ENCODE measurements around the gene MTHFD1L. TPM values are rescaled to one million over a fixed set of nuclear protein-coding genes. Genes with fewer than 3 reads are reported as not detected.
A peak's percentile ranks its signal among the peaks of the same experiment; 100 is the strongest.

Gene MTHFD1L
- total RNA-seq, 2 experiments from 2014 or later = 115 to 119 TPM

DNA sequence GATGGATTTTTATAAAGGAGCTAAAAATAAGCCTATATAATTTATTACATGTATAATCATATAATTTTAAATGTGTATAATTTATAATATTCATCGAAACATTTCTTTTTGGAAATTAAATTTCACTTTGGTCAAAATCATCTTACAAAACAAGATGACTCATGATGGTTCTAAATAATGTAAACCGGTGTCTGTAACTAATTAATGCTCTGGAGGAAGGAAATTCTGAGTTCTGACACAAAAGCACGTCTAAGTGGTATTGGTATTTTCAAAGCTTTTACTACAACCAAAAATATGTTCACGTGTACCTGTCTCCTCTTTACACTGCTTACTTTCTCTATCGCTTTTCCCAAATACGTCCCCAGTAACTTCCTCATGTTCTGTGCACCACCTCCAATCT, 134.1 kb downstream of the MTHFD1L start:
- DNase-seq = no peak
- Mint-ChIP-seq H3K27ac (no peak overlapping the region), H3K36me3 (peaks cover 19% of the 10 kb centered on the region), H3K4me1 (ENCODE audit: low read depth) (peaks cover 11% of the 10 kb centered on the region), H3K27me3 (no peaks in the 10 kb centered on the region), H3K4me3 (no peak overlapping the region), H3K9me3 (no peaks in the 10 kb centered on the region)
- ChIA-PET POLR2A (interaction anchor here (0.7 kb wide), 1 partner anchor 1183 kb away, joined by 3 read pairs; no protein-coding TSS in a partner anchor), CTCF (interaction anchor here (0.5 to 0.9 kb wide), 2 partner anchors 48 to 325 kb away, joined by 3 read pairs; no protein-coding TSS in a partner anchor)
- intact Hi-C loops (cut with micrococcal nuclease) = no loop called here

DNA sequence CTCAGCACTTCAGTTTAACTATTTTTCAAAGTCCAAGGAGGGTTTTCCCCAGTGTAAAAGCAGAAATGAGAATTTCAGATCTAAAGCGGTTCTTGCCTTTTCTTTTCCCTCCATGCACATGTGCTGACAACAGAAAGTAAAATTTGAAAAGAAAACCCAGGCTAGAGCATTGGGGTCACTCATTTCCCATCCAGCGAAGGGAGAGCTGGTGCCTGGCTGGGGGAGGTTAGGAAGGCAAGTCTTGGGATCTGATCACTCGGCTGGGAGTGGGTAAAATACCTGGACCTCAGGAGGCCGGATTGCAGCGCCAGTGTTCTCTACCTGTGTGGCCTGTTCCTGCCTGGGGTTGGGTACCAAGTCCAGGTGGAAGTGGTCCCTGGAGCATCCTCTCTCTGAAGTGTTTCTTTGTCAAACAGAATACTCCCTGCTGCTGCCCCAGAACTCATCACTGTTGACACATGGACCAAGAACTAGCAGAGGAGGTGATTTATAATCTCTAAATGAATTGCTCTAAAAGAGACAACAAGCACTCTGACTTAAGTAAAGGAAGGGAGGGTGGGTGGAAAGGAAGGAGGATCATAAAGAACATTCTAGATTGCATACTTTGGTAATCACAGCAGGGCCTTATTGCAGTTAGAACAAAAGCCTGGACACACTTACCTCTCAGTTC, 136.0 kb downstream of the MTHFD1L start:
- H3K4me3 Mint-ChIP-seq = no peak overlapping the region
- peak overlapping the region; percentile 33 for H3K27ac Mint-ChIP-seq
- H3K27me3 Mint-ChIP-seq = no peaks in the 10 kb centered on the region
- ChIA-PET POLR2A (interaction anchor here (1.2 kb wide), 1 partner anchor 13 kb away, joined by 4 read pairs; no protein-coding TSS in a partner anchor), CTCF (interaction anchor here (0.7 to 2.7 kb wide), 3 partner anchors 12 to 333 kb away, joined by 3 to 20 read pairs (median 7); no protein-coding TSS in a partner anchor)
- intact Hi-C loops (cut with micrococcal nuclease) = no loop called here
- peaks cover 14% of the 10 kb centered on the region for H3K36me3 Mint-ChIP-seq
- no peaks in the 10 kb centered on the region for H3K9me3 Mint-ChIP-seq
- DNase-seq = no peak
- peaks cover 12% of the 10 kb centered on the region for H3K4me1 Mint-ChIP-seq (ENCODE audit: low read depth)

DNA sequence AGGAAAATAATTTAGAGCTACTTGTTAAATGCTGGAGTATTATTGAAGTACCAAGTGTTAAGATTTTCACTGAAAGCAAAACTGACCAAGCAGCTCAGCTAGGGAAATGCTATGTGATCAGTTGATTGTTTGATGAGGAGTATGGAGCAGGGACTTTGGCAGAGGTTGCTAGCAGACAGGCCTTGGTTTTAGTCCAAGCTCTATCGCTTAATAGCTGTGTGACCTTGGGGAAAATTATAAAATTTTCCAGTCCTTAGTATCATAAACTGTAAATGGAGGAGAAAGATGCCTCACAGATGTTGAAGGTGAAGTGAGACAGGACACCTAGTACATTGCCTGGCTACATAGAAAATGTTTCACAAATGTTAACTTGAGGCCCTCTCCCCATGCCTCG, 136.6 kb downstream of the MTHFD1L start:
- peaks cover 10% of the 10 kb centered on the region for H3K36me3 Mint-ChIP-seq
- DNase-seq = no peak
- intact Hi-C loops (cut with micrococcal nuclease) = no loop called here
- H3K4me1 Mint-ChIP-seq (ENCODE audit: low read depth) = peaks cover 12% of the 10 kb centered on the region
- no peaks in the 10 kb centered on the region for H3K27me3 Mint-ChIP-seq
- H3K4me3 Mint-ChIP-seq = no peak overlapping the region
- H3K9me3 Mint-ChIP-seq = no peaks in the 10 kb centered on the region
- POLR2A ChIA-PET = interaction anchor here (1.2 kb wide), 1 partner anchor 14 kb away, joined by 4 read pairs; no protein-coding TSS in a partner anchor
- CTCF ChIA-PET = interaction anchor here (0.7 to 2.7 kb wide), 2 partner anchors 11 to 333 kb away, joined by 3 to 20 read pairs; no protein-coding TSS in a partner anchor
- no peak overlapping the region for H3K27ac Mint-ChIP-seq

DNA sequence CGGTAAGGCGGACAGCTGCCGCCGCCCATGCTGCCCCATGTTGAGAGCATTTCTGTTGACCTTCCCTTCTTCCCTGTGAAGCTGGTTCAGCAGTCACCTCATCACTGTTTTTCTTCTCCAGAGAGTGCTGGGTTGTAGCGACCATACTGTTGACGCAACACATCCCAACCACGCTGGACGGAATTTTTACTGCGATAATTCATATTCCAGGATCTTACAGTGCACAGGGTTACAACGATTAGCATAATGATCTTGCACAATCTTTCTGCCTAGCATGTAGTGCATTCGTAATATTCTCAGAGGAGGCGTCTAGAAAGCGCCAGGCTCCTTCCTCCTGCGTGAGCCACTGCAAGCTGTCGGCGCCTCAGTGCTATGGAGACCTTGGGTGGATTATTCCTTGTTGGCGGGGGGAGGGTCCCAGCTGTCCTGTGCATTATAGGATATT, 137.0 kb downstream of the MTHFD1L start:
- Mint-ChIP-seq H3K27ac (no peak overlapping the region), H3K9me3 (no peaks in the 10 kb centered on the region), H3K36me3 (peaks cover 5% of the 10 kb centered on the region), H3K4me1 (ENCODE audit: low read depth) (peaks cover 12% of the 10 kb centered on the region), H3K27me3 (no peaks in the 10 kb centered on the region), H3K4me3 (no peak overlapping the region)
- intact Hi-C loops (cut with micrococcal nuclease) = no loop called here
- no peak for DNase-seq
- POLR2A ChIA-PET = interaction anchor here (1.2 kb wide), 1 partner anchor 14 kb away, joined by 4 read pairs; no protein-coding TSS in a partner anchor
- CTCF ChIA-PET = interaction anchor here (0.7 to 2.7 kb wide), 2 partner anchors 11 to 332 kb away, joined by 3 to 20 read pairs; no protein-coding TSS in a partner anchor

DNA sequence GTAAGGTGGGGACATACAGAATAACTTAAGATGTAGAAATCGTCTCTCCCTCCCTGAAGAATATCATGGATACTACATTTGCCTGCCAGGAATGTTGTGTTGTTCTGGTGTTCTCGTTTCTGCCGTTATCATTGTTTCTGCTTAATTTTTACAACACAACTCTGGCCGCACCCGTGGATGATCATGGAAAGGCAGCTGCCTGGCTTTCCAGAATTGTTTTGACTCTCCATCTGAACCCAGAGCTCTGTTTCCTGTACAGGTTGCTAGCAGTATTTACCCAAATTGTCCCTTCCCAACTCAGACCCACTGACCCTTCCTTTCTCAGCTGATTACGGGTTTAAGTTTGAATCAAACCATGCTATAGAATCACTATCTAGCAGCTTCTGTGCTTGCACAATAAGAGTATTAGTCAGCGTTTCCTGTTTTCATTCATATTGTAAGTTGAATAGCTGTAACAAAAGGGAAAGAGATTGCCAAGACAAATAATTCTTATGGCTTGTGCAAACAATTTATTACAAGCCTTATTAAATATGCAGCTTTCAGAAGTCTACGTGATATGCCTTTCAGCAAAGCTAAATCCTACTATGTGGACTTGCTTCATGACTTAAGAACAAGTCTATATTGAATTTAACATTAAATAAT, 139.0 kb downstream of the MTHFD1L start:
- ChIA-PET POLR2A (interaction anchor here (1.2 kb wide), 1 partner anchor 17 kb away, joined by 5 read pairs; no protein-coding TSS in a partner anchor), CTCF (interaction anchor here (0.6 to 3.4 kb wide), 7 partner anchors 10 to 323 kb away, joined by 3 to 23 read pairs (median 3); no protein-coding TSS in a partner anchor)
- peak overlapping the region; percentile 7 for H3K27ac Mint-ChIP-seq
- no peaks in the 10 kb centered on the region for H3K9me3 Mint-ChIP-seq
- no peak for DNase-seq
- H3K4me3 Mint-ChIP-seq = no peak overlapping the region
- intact Hi-C loops (cut with micrococcal nuclease) = loop anchor here (1.0 kb wide), 1 partner anchor 17 kb away; no protein-coding TSS in a partner anchor
- H3K36me3 Mint-ChIP-seq = peaks cover 3% of the 10 kb centered on the region
- peaks cover 12% of the 10 kb centered on the region for H3K4me1 Mint-ChIP-seq (ENCODE audit: low read depth)
- no peaks in the 10 kb centered on the region for H3K27me3 Mint-ChIP-seq

DNA sequence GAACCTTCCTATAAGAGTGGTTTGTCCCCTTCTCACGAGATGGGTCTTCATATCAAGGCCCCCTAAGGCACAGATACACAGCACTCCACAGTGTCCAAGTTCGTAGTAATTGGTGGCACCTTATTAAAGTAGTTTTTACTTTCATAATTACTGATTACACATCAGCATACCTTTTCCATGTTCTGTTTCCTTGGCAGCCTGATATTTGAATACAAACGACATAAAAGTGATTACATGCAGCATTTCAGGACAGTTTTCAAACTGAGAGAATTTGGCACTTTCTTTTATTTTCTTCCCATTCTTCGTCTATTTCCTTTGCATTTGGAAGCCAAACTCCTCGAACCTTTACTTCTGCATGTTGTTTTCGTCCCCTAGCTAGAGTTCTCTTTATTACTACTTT, 139.7 kb downstream of the MTHFD1L start:
- DNase-seq = no peak
- no peaks in the 10 kb centered on the region for H3K9me3 Mint-ChIP-seq
- peaks cover 12% of the 10 kb centered on the region for H3K4me1 Mint-ChIP-seq (ENCODE audit: low read depth)
- H3K36me3 Mint-ChIP-seq = peaks cover 5% of the 10 kb centered on the region
- ChIA-PET CTCF (interaction anchor here (0.6 to 3.4 kb wide), 5 partner anchors 9 to 319 kb away, joined by 3 to 23 read pairs (median 6); no protein-coding TSS in a partner anchor), POLR2A (interaction anchor here (1.2 kb wide), 1 partner anchor 17 kb away, joined by 5 read pairs; no protein-coding TSS in a partner anchor)
- no peak overlapping the region for H3K4me3 Mint-ChIP-seq
- no peak overlapping the region for H3K27ac Mint-ChIP-seq
- intact Hi-C loops (cut with micrococcal nuclease) = no loop called here
- no peaks in the 10 kb centered on the region for H3K27me3 Mint-ChIP-seq

DNA sequence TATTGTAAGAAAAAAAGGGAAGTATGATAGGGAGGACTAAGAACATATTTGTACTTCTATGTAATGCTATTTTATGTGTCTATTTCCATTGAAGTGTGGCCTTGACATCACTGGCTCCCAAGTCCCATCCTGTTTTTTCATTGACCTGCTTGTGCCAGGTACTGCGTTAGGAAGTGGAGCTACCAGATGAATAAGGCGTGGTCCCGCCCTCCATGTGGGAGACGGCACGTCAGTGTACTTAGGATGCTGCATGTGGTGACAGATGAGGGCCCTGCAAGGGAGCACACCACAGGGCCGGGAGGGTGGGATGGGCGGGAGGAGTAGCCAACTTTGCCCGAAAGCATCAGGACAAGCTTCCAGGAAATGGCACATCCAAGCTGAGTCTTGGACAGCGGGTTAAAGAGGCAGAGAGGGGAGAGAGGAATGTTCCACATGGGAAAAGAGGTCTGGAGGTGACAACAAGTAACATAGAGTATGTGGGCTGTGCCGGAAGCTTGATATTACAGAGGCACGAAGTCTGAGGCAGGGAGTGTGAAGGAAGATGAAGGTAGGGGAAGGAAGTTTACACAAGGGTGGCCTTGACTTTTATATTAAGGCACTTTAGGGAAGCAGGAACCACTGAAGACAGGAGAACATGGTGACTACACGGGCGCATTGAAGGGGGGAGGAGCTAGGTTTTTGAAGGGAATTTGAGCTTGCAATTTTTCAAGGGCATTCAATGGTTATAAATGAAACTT, 140.6 kb downstream of the MTHFD1L start:
- Mint-ChIP-seq H3K27ac (no peak overlapping the region), H3K4me1 (ENCODE audit: low read depth) (peaks cover 12% of the 10 kb centered on the region), H3K36me3 (peaks cover 9% of the 10 kb centered on the region), H3K27me3 (no peaks in the 10 kb centered on the region), H3K4me3 (no peak overlapping the region), H3K9me3 (no peaks in the 10 kb centered on the region)
- intact Hi-C loops (cut with micrococcal nuclease) = no loop called here
- no peak for DNase-seq
- POLR2A ChIA-PET = no interaction called here
- CTCF ChIA-PET = interaction anchor here (2.1 to 3.4 kb wide), 2 partner anchors 8 to 318 kb away, joined by 11 to 23 read pairs; no protein-coding TSS in a partner anchor

DNA sequence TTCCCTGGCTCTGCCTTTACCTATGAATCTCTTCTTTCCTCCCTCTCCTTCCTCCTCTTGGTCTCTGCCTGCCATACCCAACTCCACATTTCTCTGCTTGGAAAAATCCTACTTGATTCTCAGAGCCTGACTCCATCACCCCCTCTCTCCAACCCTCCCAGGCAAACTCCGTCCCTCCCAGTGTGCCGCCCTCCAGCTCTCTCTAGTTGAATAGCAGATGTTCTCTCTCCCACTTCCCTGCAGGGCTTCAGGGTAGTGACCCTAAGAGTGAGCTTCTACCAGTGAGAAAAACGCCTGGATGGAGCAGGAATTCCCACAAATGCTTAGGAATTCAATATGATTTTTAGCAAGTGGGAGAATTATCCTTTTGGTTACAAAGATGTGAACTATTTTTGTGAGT, 141.6 kb downstream of the MTHFD1L start:
- peaks cover 13% of the 10 kb centered on the region for H3K36me3 Mint-ChIP-seq
- no peaks in the 10 kb centered on the region for H3K27me3 Mint-ChIP-seq
- ChIA-PET CTCF (interaction anchor here (3.4 kb wide), 1 partner anchor 7 kb away, joined by 23 read pairs; no protein-coding TSS in a partner anchor), POLR2A (no interaction called here)
- intact Hi-C loops (cut with micrococcal nuclease) = no loop called here
- H3K27ac Mint-ChIP-seq = no peak overlapping the region
- no peak overlapping the region for H3K4me3 Mint-ChIP-seq
- H3K4me1 Mint-ChIP-seq (ENCODE audit: low read depth) = peaks cover 12% of the 10 kb centered on the region
- H3K9me3 Mint-ChIP-seq = no peaks in the 10 kb centered on the region
- no peak for DNase-seq

DNA sequence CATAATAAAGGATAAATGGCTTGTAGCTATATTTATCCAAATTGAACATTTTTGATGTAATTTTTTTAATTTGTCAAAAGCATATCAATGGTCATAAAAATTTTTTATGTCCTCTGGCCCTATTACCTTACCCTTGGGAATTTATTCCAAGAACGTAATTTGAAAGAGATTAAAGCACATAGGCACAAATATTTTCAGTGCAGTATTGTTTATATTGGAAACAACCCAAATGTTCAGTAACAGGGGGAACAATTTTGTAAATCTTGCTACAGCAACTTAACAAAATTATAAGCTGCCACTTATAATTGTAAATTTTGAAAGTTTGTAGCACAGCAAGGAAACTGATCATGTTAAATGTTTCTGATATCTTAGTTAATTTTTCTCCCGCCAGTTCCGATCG, 142.4 kb downstream of the MTHFD1L start:
- no peak for DNase-seq
- H3K9me3 Mint-ChIP-seq = no peaks in the 10 kb centered on the region
- H3K36me3 Mint-ChIP-seq = peaks cover 15% of the 10 kb centered on the region
- intact Hi-C loops (cut with micrococcal nuclease) = no loop called here
- CTCF ChIA-PET = interaction anchor here (0.8 to 11.8 kb wide), 3 partner anchors 116 to 327 kb away, joined by 3 to 269 read pairs (median 4); no protein-coding TSS in a partner anchor
- no peak overlapping the region for H3K27ac Mint-ChIP-seq
- peaks cover 12% of the 10 kb centered on the region for H3K4me1 Mint-ChIP-seq (ENCODE audit: low read depth)
- H3K4me3 Mint-ChIP-seq = no peak overlapping the region
- POLR2A ChIA-PET = no interaction called here
- no peaks in the 10 kb centered on the region for H3K27me3 Mint-ChIP-seq

DNA sequence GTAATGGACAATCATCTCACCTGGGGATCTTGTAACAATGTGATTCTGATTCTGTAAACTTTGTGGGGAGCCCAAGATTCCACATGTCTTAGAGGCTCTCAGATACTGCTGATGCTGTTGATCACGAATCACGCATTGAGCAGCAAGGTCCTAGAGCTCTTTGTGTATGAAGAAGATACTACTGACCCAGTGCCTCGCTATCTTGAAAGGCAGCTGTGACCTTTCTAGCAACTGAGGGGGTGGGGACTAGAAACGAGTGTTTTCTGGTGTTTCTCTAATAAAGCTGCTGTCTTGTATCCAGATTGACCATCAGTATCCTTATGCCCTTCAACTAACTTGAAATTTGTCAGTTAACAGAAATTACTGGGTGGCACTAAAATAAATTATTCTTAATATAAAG, 142.9 kb downstream of the MTHFD1L start:
- ChIA-PET CTCF (interaction anchor here (0.8 to 11.8 kb wide), 3 partner anchors 117 to 326 kb away, joined by 3 to 269 read pairs (median 4); no protein-coding TSS in a partner anchor), POLR2A (no interaction called here)
- no peak for DNase-seq
- H3K27ac Mint-ChIP-seq = no peak overlapping the region
- no peaks in the 10 kb centered on the region for H3K27me3 Mint-ChIP-seq
- peaks cover 12% of the 10 kb centered on the region for H3K4me1 Mint-ChIP-seq (ENCODE audit: low read depth)
- intact Hi-C loops (cut with micrococcal nuclease) = no loop called here
- no peaks in the 10 kb centered on the region for H3K9me3 Mint-ChIP-seq
- peaks cover 16% of the 10 kb centered on the region for H3K36me3 Mint-ChIP-seq
- H3K4me3 Mint-ChIP-seq = no peak overlapping the region

DNA sequence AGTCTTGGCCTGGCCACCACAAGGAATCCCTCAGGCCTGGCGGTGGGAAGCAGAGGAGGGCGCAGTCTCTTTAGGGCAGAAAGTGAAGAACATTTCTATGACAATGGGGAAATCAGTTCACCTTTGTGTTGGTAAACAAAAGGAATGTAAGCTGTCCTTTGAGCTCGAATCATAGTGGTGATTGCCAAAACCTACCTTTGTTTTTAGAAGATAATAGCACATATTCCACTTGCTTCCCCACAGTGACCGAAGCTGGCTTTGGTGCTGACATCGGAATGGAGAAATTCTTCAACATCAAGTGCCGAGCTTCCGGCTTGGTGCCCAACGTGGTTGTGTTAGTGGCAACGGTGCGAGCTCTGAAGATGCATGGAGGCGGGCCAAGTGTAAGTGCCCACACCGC, 144.1 kb downstream of the MTHFD1L start:
- H3K9me3 Mint-ChIP-seq = no peaks in the 10 kb centered on the region
- DNase-seq = no peak
- ChIA-PET CTCF (interaction anchor here (0.7 to 11.8 kb wide), 3 partner anchors 21 to 388 kb away, joined by 3 to 269 read pairs (median 3); no protein-coding TSS in a partner anchor), POLR2A (no interaction called here)
- peaks cover 2% of the 10 kb centered on the region for H3K4me1 Mint-ChIP-seq (ENCODE audit: low read depth)
- H3K4me3 Mint-ChIP-seq = no peak overlapping the region
- intact Hi-C loops (cut with micrococcal nuclease) = no loop called here
- H3K36me3 Mint-ChIP-seq = peaks cover 25% of the 10 kb centered on the region
- H3K27me3 Mint-ChIP-seq = no peaks in the 10 kb centered on the region
- H3K27ac Mint-ChIP-seq = no peak overlapping the region
